Mucosa of descending colon (tissue), 3 donors: Measurements from ENCODE around the gene APOLD1. TPM values are rescaled to one million over a fixed set of nuclear protein-coding genes. Genes with fewer than 3 reads are reported as not detected.
"Not testable (repeated sequence)": the region's sequence is repeated elsewhere in the genome, so short reads cannot be mapped to it uniquely, and the experiment has no call there.

Experiments
- ATAC-seq: fragments of 200-7000 bp; cut with Tn5 transposase; one replicate; pipeline ENCODE4 v1.9.1; 2020; ENCODE audit warnings: mild to moderate bottlenecking, moderate library complexity
- DNase-seq, 3 donors: peaks; one replicate each; pipeline ENCODE4 v3.0.0-alpha.2; 2020
- H3K36me3 ChIP-seq: fragments of 200-600 bp; one replicate; pipeline ENCODE4 v1.8.0; 2021; ENCODE audit warnings: low read depth, mild to moderate bottlenecking
- H3K4me1 ChIP-seq: fragments of 200-600 bp; one replicate; pipeline ENCODE4 v1.8.0; 2021; ENCODE audit warnings: low read depth, mild to moderate bottlenecking
- H3K4me3 ChIP-seq: fragments of 200-600 bp; one replicate; pipeline ENCODE4 v1.8.0; 2021; ENCODE audit warnings: mild to moderate bottlenecking
- H3K9me3 ChIP-seq: fragments of 200-600 bp; one replicate; pipeline ENCODE4 v1.8.0; 2021; ENCODE audit warnings: mild to moderate bottlenecking
- intact Hi-C, 2 donors: fragments of 100-400 bp; cut with DNase I in 1 of 2; cut with micrococcal nuclease in 1 of 2; formaldehyde crosslinking; loops; one replicate each; pipeline versions ENCODE4 v1.11.0 to v1.11.1; 2022; cut with DNase I, micrococcal nuclease
- total RNA-seq, 3 donors: library from RNA; stranded (reverse); fragmentation: NEBNext Ultra II Directional in 2 of 3; extraction: Animal tissue kit (Norgen Biotek cat#: 25700) in 2 of 3; gene quantifications; one replicate each; pipeline versions ENCODE4 v1.2.1 to v1.2.4, GENCODE V29; 2021 to 2023
- TF ChIP-seq, protein P1 (sequence below): fragments of 200-600 bp; IDR thresholded peaks from one replicate; pipeline ENCODE4 v1.8.0; 2022; ENCODE audit warnings: antibody characterized with exemption, mild to moderate bottlenecking
- donor health status: DM: no; HTN: no; CAD: no; lungs with moderate emphysema.
- donor health status: DM: no; HTN: no; CAD: no.
- donor health status: DM: no; HTN: yes; CAD: no.

APOLD1 gene
- total RNA-seq, 3 donors from 2014 or later: 0.93 to 12.9 (median 5.0) TPM

DNA sequence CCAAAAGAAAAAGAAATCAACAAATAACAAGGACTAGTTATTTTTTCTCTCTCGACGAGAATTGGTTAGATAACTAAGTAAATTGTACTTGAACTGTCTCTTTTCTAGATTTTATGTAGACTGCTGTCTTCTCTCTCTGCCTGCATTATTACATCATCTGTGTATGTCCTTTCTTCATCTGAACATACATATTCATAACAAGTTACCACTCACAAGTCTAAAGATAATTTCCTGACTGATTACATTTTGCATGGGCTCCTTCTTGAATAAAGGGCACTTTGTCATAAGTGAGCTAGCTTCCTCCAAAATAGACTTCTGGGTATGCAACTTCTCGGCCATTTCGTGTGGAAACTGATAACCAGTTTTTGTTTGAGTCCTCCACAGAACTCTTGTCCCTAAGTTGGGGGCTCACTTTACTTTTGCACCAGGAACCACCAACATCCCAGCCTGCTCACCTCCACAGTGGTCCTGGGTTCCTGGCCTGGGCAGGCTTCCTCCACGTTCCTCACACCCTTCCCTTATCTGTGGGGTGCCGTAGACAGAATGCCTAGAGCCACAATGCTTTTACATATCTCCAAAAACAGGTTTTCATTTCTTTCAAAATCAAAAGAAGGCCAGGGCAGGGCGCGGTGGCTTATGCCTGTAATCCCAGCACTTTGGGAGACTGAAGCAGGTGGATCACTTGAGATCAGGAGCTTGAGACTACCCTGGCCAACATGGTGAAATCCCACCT is 21.5 kb downstream of the APOLD1 start:
- Histone ChIP-seq H3K4me3 (no peak overlapping the region), H3K4me1 (peaks cover 25% of the 10 kb centered on the region), H3K9me3 (no peaks in the 10 kb centered on the region), H3K36me3 (peaks cover 5% of the 10 kb centered on the region)
- intact Hi-C loops: no loop called here
- ATAC-seq (no peak), DNase-seq (no peak)
- TF ChIP-seq, protein P1, sequence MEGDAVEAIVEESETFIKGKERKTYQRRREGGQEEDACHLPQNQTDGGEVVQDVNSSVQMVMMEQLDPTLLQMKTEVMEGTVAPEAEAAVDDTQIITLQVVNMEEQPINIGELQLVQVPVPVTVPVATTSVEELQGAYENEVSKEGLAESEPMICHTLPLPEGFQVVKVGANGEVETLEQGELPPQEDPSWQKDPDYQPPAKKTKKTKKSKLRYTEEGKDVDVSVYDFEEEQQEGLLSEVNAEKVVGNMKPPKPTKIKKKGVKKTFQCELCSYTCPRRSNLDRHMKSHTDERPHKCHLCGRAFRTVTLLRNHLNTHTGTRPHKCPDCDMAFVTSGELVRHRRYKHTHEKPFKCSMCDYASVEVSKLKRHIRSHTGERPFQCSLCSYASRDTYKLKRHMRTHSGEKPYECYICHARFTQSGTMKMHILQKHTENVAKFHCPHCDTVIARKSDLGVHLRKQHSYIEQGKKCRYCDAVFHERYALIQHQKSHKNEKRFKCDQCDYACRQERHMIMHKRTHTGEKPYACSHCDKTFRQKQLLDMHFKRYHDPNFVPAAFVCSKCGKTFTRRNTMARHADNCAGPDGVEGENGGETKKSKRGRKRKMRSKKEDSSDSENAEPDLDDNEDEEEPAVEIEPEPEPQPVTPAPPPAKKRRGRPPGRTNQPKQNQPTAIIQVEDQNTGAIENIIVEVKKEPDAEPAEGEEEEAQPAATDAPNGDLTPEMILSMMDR: no peak

DNA sequence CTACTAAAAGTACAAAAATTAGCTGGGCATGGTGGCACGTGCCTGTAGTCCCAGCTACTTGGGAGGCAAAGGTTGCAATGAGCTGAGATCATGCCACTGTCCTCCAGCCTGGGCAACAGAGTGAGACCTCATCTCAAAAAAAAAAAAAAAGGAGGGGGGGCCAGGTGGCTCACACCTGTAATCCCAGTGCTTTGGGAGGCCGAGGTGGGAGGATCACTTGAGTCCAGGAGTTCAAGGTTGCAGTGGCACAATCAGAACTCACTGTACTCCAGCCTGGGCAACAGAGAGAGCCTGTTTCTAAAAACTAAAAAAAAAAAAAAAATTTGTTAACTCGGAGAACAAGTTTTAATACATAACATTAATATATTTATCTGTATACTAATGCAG is 22.1 kb downstream of the APOLD1 start:
- DNase-seq, ATAC-seq, H3K36me3 ChIP-seq, H3K9me3 ChIP-seq, H3K4me3 ChIP-seq, intact Hi-C loops: not testable (repeated sequence)
- peaks cover 25% of the 10 kb centered on the region for H3K4me1 ChIP-seq

DNA sequence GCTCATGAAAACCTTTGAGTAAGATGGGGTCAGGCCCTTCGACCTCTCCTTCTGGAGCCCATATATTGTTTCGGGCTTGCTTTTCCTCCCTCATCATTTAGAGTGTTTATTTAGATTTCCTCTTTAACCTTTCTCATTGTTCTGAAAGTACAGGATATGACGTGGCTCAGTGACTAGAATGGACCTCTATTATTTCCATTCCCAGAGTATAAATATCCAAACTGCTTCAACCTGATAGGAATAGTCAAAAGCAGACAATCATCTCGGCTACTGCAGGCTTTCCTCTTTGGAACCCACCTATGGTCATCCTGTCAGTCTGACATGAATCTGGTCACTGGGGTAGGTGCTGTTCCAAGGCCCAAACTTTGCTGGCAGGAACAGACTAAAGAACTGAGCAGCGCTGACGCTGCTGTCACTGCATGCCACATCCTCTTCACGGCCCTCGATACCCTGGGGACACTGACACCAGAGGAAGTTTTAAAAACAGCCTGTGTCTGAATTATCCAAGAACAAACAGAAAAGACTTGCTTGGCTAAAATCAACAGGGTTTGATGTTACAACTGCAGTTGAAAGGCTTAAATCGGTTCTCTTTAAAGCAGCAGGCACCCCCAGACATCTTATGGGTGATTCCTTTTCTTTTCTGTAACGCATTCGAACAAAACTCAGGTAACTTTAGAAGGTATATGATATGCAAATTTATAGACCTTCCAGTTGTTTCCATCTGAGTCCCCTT is 22.7 kb downstream of the APOLD1 start:
- Histone ChIP-seq H3K36me3 (peaks cover 4% of the 10 kb centered on the region), H3K4me3 (no peak overlapping the region), H3K9me3 (no peaks in the 10 kb centered on the region), H3K4me1 (peaks cover 22% of the 10 kb centered on the region)
- ATAC-seq: peak; percentile 46
- TF ChIP-seq, protein P1: no peak
- peak in 2 of 3 donors; percentile 50 to 75 for DNase-seq
- intact Hi-C loops: no loop called here

DNA sequence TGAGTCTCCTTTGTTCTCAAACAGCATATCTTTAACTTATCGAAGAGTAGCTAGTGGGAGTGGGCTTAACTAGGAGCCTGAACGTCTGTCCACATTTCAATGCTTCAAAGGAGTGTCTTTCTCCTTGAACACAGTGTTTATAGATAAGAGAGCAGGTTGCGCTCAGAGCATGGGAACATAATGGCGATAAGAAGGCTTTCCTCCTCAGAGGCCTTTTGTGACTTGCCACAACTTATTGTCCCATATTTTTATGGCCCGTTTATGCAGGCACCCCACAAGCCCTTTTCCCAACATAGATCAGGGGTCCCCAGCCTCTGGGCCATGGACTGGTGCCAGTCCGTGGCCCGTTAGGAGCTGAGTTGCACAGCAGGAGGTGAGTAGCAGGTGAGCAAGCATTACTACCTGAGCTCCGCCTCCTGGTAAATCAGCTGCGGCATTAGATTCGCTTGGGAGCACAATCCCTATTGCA is 25.1 kb downstream of the APOLD1 start:
- TF ChIP-seq, protein P1: no peak
- ATAC-seq (no peak), DNase-seq (no peak)
- H3K9me3 ChIP-seq: no peaks in the 10 kb centered on the region
- H3K4me1 ChIP-seq: peaks cover 23% of the 10 kb centered on the region
- H3K4me3 ChIP-seq: no peak overlapping the region
- intact Hi-C loops: no loop called here
- no peaks in the 10 kb centered on the region for H3K36me3 ChIP-seq

DNA sequence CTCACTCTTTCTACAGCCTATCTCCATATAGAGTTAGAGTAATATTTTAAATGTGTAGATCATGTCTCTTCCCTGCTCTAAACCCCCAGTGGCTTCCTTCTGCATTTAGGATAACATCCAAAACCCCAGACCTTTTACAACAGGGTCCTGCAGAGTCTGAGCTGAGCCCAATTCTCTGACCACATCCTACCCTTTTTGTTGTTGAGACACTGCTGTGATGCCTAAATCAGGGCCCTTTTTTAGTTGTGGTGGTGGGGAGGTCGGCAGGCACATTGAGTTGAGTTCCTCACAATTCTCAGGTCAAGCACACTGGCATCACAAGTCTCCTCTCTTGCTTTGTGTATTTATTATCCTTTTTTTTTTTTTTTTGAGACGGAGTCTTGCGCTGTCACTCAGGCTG is 25.9 kb downstream of the APOLD1 start:
- H3K36me3 ChIP-seq: no peaks in the 10 kb centered on the region
- TF ChIP-seq, protein P1: no peak
- peaks cover 27% of the 10 kb centered on the region for H3K4me1 ChIP-seq
- intact Hi-C loops: no loop called here
- DNase-seq (no peak), ATAC-seq (no peak)
- H3K4me3 ChIP-seq: no peak overlapping the region
- H3K9me3 ChIP-seq: no peaks in the 10 kb centered on the region

DNA sequence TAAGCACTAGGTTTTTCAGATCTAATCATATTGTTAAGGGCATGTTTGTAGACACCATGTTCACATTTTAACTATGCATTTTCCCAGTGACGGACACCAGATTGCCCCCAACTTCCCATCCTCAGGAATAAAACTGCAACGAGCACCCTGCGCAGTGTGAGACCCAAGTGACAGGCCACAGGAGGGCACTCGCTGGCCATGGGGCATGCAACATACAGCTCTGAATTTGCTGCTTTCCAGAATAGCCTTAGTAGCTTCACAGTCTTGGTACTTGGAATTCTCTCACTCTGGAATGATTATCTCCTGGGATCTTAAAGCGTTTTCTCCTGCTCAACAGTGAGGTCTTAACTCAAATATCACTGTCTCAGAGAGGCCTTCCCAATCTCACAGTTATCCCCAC is 26.7 kb downstream of the APOLD1 start:
- H3K36me3 ChIP-seq: no peaks in the 10 kb centered on the region
- no peak overlapping the region for H3K4me3 ChIP-seq
- H3K4me1 ChIP-seq: peaks cover 27% of the 10 kb centered on the region
- ATAC-seq: no peak
- no peak for DNase-seq
- TF ChIP-seq, protein P1: no peak
- H3K9me3 ChIP-seq: no peaks in the 10 kb centered on the region
- intact Hi-C loops: no loop called here
